Endothelial cell of umbilical vein (primary cell): ENCODE results near the gene TP73.

Experiments
- CTCF ChIP-seq, 2 donors: IDR thresholded peaks; 1 replicate in 1 of 2; 2 replicates in 1 of 2; pipeline ENCODE4 v1.5.1; 2011; ENCODE audit warnings: low read length in 2 of 2, mild to moderate bottlenecking in 2 of 2, moderate library complexity in 2 of 2, control low read depth in 1 of 2, inconsistent platforms in 1 of 2, low read depth in 1 of 2; ENCODE audit not compliant: insufficient read depth in 1 of 2; ENCODE audit errors: extremely low read depth in 1 of 2
- POLR2A ChIP-seq: IDR thresholded peaks from 2 replicates; pipeline ENCODE4 v1.6.1; 2012; ENCODE audit warnings: low read depth, mild to moderate bottlenecking, control low read depth, low read length
- POLR2AphosphoS5 ChIP-seq: IDR thresholded peaks from 2 replicates; pipeline ENCODE4 v1.6.1; 2012; ENCODE audit warnings: low read depth, mild to moderate bottlenecking, control low read depth, low read length, moderate library complexity; ENCODE audit not compliant: insufficient read depth

- no peak for TF ChIP-seq POLR2A
- TF ChIP-seq POLR2AphosphoS5 = no peak
- no peak for TF ChIP-seq CTCF (IDR thresholded peaks at IDR 0.05; ENCODE audit: extremely low read depth in 1 of 2, insufficient read depth in 1 of 2, low read depth in 1 of 2, low read length in 2 of 2)
These were observed 1.9 kb upstream of the TP73 start for GRCh38 chr1:3650248-3651025.
